Measurements from ENCODE around the gene UBAC1.

UBAC1 gene

DNA sequence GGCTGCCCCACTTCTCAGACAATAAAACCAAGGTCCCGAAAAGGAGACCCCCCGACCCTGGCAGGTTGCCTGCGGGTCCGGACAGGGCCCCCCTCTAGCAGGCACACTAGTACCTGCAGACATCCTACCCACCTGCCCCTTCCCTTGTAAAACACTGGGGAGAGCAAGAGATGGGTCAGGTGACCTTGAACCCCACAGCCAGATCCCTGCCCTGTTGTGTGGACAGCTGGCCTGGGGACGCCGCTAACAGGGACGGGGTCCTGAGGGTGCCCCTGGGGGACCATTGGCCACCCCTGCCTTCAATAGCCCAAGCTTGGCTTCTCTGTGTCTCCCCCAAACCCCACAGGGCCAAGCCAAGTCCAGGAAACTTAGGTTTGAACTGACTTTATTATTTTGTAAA lies 45.0 kb upstream of the UBAC1 start:
- POLR2A ChIA-PET: no interaction called here
- no peaks in the 10 kb centered on the region for H3K9me3 ChIP-seq (ENCODE audit: control insufficient read depth, insufficient read depth, low read depth, low read length)
- CTCF ChIA-PET: no interaction called here

DNA sequence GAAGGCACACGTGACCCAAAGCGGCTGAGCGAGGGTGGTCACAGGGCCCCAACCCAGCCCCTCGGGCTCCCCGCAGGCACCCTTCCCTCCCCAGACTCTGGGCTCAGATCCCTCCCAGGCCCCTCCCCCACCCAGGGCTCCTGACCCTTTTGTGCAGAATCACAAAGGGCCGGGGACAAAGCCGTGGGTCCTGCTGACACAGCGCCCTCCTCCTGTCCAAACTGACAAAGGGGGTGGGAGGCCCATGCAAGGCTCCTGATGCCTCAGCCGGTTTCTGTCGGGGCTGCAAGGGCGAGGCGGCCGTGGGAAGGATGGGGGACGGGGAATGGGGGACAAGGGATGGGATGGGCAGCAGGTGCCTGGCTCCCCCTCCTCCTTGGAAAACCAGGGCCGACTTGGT lies 43.5 kb upstream of the UBAC1 start:
- no peak for TF ChIP-seq WT1 (tag by site-specific recombination; IDR thresholded peaks at IDR 0.05)
- TF ChIP-seq, protein P1, sequence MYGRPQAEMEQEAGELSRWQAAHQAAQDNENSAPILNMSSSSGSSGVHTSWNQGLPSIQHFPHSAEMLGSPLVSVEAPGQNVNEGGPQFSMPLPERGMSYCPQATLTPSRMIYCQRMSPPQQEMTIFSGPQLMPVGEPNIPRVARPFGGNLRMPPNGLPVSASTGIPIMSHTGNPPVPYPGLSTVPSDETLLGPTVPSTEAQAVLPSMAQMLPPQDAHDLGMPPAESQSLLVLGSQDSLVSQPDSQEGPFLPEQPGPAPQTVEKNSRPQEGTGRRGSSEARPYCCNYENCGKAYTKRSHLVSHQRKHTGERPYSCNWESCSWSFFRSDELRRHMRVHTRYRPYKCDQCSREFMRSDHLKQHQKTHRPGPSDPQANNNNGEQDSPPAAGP (tag by site-specific recombination; IDR thresholded peaks at IDR 0.05): 0 out of 2 replicates have a peak, but pooled peaks have one; percentile 14
- H3K9me3 ChIP-seq (ENCODE audit: control insufficient read depth, insufficient read depth, low read depth, low read length): no peaks in the 10 kb centered on the region
- H3K27ac ChIP-seq (ENCODE audit: extremely low read depth, low read depth, low read length): no peak overlapping the region
- no peaks in the 10 kb centered on the region for H3K4me1 ChIP-seq (ENCODE audit: control insufficient read depth, insufficient read depth, low read length)
- ChIA-PET POLR2A (no interaction called here), CTCF (no interaction called here)
- no peak overlapping the region for H3K4me3 ChIP-seq (ENCODE audit: low read depth, low read length)
- H3K36me3 ChIP-seq (ENCODE audit: control insufficient read depth in 2 of 2, insufficient read depth in 1 of 2, low read length in 2 of 2): peaks cover 0 to 19% of the 10 kb centered on the region in 2 experiments; a peak in 1 of 3 replicates

More for the DNA sequence above, 45.0 kb upstream of the UBAC1 start:
- Histone ChIP-seq H3K4me1 (ENCODE audit: control insufficient read depth, insufficient read depth, low read length) (no peaks in the 10 kb centered on the region), H3K36me3 (ENCODE audit: control insufficient read depth in 2 of 2, insufficient read depth in 1 of 2, low read length in 2 of 2) (peaks cover 0 to 21% of the 10 kb centered on the region in 2 experiments; a peak in 1 of 3 replicates), H3K4me3 (ENCODE audit: low read depth, low read length) (no peak overlapping the region), H3K27ac (ENCODE audit: extremely low read depth, low read depth, low read length) (no peak overlapping the region)
- TF ChIP-seq, protein P2, sequence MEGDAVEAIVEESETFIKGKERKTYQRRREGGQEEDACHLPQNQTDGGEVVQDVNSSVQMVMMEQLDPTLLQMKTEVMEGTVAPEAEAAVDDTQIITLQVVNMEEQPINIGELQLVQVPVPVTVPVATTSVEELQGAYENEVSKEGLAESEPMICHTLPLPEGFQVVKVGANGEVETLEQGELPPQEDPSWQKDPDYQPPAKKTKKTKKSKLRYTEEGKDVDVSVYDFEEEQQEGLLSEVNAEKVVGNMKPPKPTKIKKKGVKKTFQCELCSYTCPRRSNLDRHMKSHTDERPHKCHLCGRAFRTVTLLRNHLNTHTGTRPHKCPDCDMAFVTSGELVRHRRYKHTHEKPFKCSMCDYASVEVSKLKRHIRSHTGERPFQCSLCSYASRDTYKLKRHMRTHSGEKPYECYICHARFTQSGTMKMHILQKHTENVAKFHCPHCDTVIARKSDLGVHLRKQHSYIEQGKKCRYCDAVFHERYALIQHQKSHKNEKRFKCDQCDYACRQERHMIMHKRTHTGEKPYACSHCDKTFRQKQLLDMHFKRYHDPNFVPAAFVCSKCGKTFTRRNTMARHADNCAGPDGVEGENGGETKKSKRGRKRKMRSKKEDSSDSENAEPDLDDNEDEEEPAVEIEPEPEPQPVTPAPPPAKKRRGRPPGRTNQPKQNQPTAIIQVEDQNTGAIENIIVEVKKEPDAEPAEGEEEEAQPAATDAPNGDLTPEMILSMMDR (tag by site-specific recombination; IDR thresholded peaks at IDR 0.05): no peak
- no peak for TF ChIP-seq ZNF394 (tag by site-specific recombination; IDR thresholded peaks at IDR 0.05; ENCODE audit: borderline replicate concordance)

DNA sequence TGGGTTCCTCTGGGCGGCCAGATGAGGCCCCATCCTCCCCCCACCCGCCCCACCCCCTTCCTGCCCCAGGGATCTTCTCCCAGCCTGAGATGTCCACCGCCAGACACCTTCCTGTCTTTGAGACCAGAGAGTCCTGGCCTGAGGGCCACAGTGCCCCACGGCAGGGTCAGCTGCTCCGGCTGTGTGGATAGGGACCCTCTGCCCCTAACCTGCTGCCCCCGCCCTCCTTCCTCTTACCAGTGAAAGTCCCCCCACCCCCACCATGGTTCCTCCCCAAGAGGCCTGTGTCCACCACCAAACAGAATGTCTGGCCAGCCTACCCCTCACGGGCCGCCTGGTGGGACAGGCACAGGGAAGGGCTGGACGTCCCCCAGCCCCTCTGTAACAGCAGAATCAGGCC lies 43.0 kb upstream of the UBAC1 start:
- H3K4me3 ChIP-seq (ENCODE audit: low read depth, low read length): no peak overlapping the region
- TF ChIP-seq ZNF19 (tag by site-specific recombination; IDR thresholded peaks at IDR 0.05; ENCODE audit: low read depth): no peak
- no peak for TF ChIP-seq ZNF701 (tag by site-specific recombination; IDR thresholded peaks at IDR 0.05)
- no peak for TF ChIP-seq ZNF2 (tag by site-specific recombination; IDR thresholded peaks at IDR 0.05)
- TF ChIP-seq, protein P3, sequence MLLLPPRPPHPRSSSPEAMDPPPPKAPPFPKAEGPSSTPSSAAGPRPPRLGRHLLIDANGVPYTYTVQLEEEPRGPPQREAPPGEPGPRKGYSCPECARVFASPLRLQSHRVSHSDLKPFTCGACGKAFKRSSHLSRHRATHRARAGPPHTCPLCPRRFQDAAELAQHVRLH (tag by site-specific recombination; IDR thresholded peaks at IDR 0.05): no peak
- TF ChIP-seq ZNF596 (tag by site-specific recombination; IDR thresholded peaks at IDR 0.05): no peak
- no peak for TF ChIP-seq ZNF610 (tag by site-specific recombination; IDR thresholded peaks at IDR 0.05; ENCODE audit: borderline replicate concordance)
- TF ChIP-seq, protein P4, sequence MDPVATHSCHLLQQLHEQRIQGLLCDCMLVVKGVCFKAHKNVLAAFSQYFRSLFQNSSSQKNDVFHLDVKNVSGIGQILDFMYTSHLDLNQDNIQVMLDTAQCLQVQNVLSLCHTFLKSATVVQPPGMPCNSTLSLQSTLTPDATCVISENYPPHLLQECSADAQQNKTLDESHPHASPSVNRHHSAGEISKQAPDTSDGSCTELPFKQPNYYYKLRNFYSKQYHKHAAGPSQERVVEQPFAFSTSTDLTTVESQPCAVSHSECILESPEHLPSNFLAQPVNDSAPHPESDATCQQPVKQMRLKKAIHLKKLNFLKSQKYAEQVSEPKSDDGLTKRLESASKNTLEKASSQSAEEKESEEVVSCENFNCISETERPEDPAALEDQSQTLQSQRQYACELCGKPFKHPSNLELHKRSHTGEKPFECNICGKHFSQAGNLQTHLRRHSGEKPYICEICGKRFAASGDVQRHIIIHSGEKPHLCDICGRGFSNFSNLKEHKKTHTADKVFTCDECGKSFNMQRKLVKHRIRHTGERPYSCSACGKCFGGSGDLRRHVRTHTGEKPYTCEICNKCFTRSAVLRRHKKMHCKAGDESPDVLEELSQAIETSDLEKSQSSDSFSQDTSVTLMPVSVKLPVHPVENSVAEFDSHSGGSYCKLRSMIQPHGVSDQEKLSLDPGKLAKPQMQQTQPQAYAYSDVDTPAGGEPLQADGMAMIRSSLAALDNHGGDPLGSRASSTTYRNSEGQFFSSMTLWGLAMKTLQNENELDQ (tag by site-specific recombination; IDR thresholded peaks at IDR 0.05; ENCODE audit: low read depth): no peak
- TF ChIP-seq, protein P5, sequence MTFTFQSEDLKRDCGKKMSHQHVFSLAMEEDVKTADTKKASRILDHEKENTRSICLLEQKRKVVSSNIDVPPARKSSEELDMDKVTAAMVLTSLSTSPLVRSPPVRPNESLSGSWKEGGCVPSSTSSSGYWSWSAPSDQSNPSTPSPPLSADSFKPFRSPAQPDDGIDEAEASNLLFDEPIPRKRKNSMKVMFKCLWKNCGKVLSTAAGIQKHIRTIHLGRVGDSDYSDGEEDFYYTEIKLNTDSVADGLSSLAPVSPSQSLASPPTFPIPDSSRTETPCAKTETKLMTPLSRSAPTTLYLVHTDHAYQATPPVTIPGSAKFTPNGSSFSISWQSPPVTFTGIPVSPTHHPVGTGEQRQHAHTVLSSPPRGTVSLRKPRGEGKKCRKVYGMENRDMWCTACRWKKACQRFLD (tag by site-specific recombination; IDR thresholded peaks at IDR 0.05): no peak
- TF ChIP-seq, protein P6, sequence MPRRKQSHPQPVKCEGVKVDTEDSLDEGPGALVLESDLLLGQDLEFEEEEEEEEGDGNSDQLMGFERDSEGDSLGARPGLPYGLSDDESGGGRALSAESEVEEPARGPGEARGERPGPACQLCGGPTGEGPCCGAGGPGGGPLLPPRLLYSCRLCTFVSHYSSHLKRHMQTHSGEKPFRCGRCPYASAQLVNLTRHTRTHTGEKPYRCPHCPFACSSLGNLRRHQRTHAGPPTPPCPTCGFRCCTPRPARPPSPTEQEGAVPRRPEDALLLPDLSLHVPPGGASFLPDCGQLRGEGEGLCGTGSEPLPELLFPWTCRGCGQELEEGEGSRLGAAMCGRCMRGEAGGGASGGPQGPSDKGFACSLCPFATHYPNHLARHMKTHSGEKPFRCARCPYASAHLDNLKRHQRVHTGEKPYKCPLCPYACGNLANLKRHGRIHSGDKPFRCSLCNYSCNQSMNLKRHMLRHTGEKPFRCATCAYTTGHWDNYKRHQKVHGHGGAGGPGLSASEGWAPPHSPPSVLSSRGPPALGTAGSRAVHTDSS (tag by site-specific recombination; IDR thresholded peaks at IDR 0.05): no peak
- TF ChIP-seq ZNF175 (tag by site-specific recombination; IDR thresholded peaks at IDR 0.05): no peak
- TF ChIP-seq ZNF624 (tag by site-specific recombination; IDR thresholded peaks at IDR 0.05): no peak
- TF ChIP-seq GFI1B (tag by site-specific recombination; IDR thresholded peaks at IDR 0.05): no peak
- TF ChIP-seq, protein P7, sequence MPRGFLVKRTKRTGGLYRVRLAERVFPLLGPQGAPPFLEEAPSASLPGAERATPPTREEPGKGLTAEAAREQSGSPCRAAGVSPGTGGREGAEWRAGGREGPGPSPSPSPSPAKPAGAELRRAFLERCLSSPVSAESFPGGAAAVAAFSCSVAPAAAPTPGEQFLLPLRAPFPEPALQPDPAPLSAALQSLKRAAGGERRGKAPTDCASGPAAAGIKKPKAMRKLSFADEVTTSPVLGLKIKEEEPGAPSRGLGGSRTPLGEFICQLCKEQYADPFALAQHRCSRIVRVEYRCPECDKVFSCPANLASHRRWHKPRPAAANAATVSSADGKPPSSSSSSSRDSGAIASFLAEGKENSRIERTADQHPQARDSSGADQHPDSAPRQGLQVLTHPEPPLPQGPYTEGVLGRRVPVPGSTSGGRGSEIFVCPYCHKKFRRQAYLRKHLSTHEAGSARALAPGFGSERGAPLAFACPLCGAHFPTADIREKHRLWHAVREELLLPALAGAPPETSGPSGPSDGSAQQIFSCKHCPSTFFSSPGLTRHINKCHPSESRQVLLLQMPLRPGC (tag by site-specific recombination; IDR thresholded peaks at IDR 0.05): no peak
- no peak for TF ChIP-seq ZNF184 (tag by site-specific recombination; IDR thresholded peaks at IDR 0.05)
- no peaks in the 10 kb centered on the region for H3K4me1 ChIP-seq (ENCODE audit: control insufficient read depth, insufficient read depth, low read length)
- POLR2A ChIA-PET: no interaction called here
- H3K9me3 ChIP-seq (ENCODE audit: control insufficient read depth, insufficient read depth, low read depth, low read length): no peaks in the 10 kb centered on the region
- peaks cover 0 to 14% of the 10 kb centered on the region in 2 experiments; a peak in 1 of 3 replicates for H3K36me3 ChIP-seq (ENCODE audit: control insufficient read depth in 2 of 2, insufficient read depth in 1 of 2, low read length in 2 of 2)
- H3K27ac ChIP-seq (ENCODE audit: extremely low read depth, low read depth, low read length): no peak overlapping the region
- CTCF ChIA-PET: no interaction called here
